A673 (cell line): ENCODE measurements around the gene RPL37. TPM values are rescaled to one million over a fixed set of nuclear protein-coding genes. Genes with fewer than 3 reads are reported as not detected.
"Not testable (repeated sequence)": the region's sequence is repeated elsewhere in the genome, so short reads cannot be mapped to it uniquely, and the experiment has no call there.

Source experiments
- BruUV-seq: library from RNA; stranded (reverse); fragments of 400-500 nt; replicated peaks from 2 replicates; lab custom pipeline; 2021; lab: Mats Ljungman, UMichigan
- CTCF ChIA-PET: fragments of 300-600 bp; sonication (Branson Sonifier 250); formaldehyde crosslinking; loops from one replicate; lab custom pipeline; 2022; ENCODE audit warnings: antibody characterized with exemption; lab: Charles Lee
- POLR2A ChIA-PET: fragments of 300-600 bp; sonication (Branson Sonifier 250); formaldehyde crosslinking; loops from one replicate; lab custom pipeline; 2022; ENCODE audit warnings: antibody characterized with exemption; ENCODE audit not compliant: low non-redundant PET; lab: Charles Lee
- DNase-seq: peaks from one replicate; pipeline ENCODE4 v3.0.0-alpha.2; 2015; ENCODE audit warnings: low spot score
- H3K27ac ChIP-seq: fragments of 200-600 bp; sonication (generic); 2 replicates; pipeline ENCODE4 v1.5.1; 2016; ENCODE audit warnings: mixed run types, low read depth, mild to moderate bottlenecking, mixed read lengths, antibody characterized with exemption, low read length; ENCODE audit not compliant: poor library complexity, severe bottlenecking
- H3K27me3 ChIP-seq: fragments of 200-600 bp; sonication (generic); replicated peaks from 2 replicates; pipeline ENCODE4 v1.6.1; 2017; ENCODE audit warnings: mixed run types, low read depth, mild to moderate bottlenecking, mixed read lengths, antibody characterized with exemption, low read length; ENCODE audit not compliant: insufficient read depth, poor library complexity
- H3K36me3 ChIP-seq: fragments of 200-600 bp; sonication (generic); 2 replicates; pipeline ENCODE4 v1.6.1; 2016; ENCODE audit warnings: mixed run types, mild to moderate bottlenecking, mixed read lengths, antibody characterized with exemption, low read length; ENCODE audit not compliant: insufficient read depth, poor library complexity, severe bottlenecking
- H3K4me1 ChIP-seq: fragments of 200-600 bp; sonication (generic); 2 replicates; pipeline ENCODE4 v1.6.1; 2017; ENCODE audit warnings: mixed run types, mild to moderate bottlenecking, mixed read lengths, antibody characterized with exemption, low read length; ENCODE audit not compliant: insufficient read depth, poor library complexity, severe bottlenecking
- H3K4me3 ChIP-seq: fragments of 200-600 bp; sonication (generic); 2 replicates; pipeline ENCODE4 v1.5.1; 2016; ENCODE audit warnings: low read depth, mixed run types, mild to moderate bottlenecking, mixed read lengths, low read length; ENCODE audit not compliant: poor library complexity, severe bottlenecking
- H3K9me3 ChIP-seq: fragments of 200-600 bp; sonication (generic); 2 replicates; pipeline ENCODE4 v1.6.1; 2016; ENCODE audit warnings: mixed run types, low read depth, mild to moderate bottlenecking, mixed read lengths, antibody characterized with exemption, low read length; ENCODE audit not compliant: poor library complexity, severe bottlenecking
- EZH2 ChIP-seq: fragments of 200-600 bp; sonication (generic); IDR thresholded peaks from 2 replicates; pipeline ENCODE4 v1.6.1; 2017; ENCODE audit warnings: borderline replicate concordance, low read depth, mild to moderate bottlenecking, mixed read lengths, antibody characterized with exemption, low read length; ENCODE audit not compliant: poor library complexity, severe bottlenecking
- intact Hi-C: fragments of 100-400 bp; cut with micrococcal nuclease; formaldehyde crosslinking; loops from one replicate; pipeline ENCODE4 v1.10.0; 2022; ENCODE audit not compliant: unreplicated experiment
- total RNA-seq: library from RNA; stranded (reverse); gene quantifications from 2 replicates; pipeline ENCODE4 v1.2.3, GENCODE V29; 2021
- TF ChIP-seq, protein P1 (sequence below): fragments of 300-800, 200-600 bp; sonication (generic); conservative IDR thresholded peaks from 2 replicates; pipeline ENCODE4 v1.5.1; 2017; ENCODE audit warnings: low read depth, mild to moderate bottlenecking, antibody characterized with exemption, low read length, moderate library complexity, mixed read lengths

RPL37 gene
- total RNA-seq, 1 experiment from 2014 or later, result 1,502 TPM

DNA sequence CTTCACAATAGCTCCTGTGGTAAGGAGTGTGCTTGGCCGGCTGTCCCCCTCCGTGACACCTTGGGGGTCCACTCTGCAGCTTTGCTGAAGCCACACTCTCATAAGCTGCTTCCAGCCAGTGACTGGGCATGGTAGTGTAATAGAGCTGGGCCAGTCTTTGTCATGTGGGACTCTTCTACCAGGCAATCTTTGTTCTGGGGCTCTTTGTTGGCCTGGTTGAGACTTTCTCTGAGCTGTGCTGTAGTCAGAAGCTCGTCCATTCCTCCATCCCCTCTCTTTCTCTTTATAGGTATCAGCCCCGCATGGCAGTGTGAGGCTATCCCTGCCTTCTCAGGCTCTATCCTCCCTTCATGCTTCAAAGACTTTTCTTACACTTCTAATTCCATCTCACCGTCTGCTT, 31.8 kb upstream of the RPL37 start:
- no peaks in the 10 kb centered on the region for H3K36me3 ChIP-seq
- intact Hi-C loops, result no loop called here
- no peak for DNase-seq
- ChIA-PET POLR2A (no interaction called here), CTCF (no interaction called here)
- no peak overlapping the region for H3K27ac ChIP-seq
- BruUV-seq, result no TSS peak
- no peaks in the 10 kb centered on the region for H3K27me3 ChIP-seq
- TF ChIP-seq, protein P1, sequence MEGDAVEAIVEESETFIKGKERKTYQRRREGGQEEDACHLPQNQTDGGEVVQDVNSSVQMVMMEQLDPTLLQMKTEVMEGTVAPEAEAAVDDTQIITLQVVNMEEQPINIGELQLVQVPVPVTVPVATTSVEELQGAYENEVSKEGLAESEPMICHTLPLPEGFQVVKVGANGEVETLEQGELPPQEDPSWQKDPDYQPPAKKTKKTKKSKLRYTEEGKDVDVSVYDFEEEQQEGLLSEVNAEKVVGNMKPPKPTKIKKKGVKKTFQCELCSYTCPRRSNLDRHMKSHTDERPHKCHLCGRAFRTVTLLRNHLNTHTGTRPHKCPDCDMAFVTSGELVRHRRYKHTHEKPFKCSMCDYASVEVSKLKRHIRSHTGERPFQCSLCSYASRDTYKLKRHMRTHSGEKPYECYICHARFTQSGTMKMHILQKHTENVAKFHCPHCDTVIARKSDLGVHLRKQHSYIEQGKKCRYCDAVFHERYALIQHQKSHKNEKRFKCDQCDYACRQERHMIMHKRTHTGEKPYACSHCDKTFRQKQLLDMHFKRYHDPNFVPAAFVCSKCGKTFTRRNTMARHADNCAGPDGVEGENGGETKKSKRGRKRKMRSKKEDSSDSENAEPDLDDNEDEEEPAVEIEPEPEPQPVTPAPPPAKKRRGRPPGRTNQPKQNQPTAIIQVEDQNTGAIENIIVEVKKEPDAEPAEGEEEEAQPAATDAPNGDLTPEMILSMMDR, result no peak
- no peak for TF ChIP-seq EZH2
- H3K4me1 ChIP-seq, result peaks cover 9% of the 10 kb centered on the region
- H3K4me3 ChIP-seq, result no peak overlapping the region
- peaks cover 3% of the 10 kb centered on the region for H3K9me3 ChIP-seq

DNA sequence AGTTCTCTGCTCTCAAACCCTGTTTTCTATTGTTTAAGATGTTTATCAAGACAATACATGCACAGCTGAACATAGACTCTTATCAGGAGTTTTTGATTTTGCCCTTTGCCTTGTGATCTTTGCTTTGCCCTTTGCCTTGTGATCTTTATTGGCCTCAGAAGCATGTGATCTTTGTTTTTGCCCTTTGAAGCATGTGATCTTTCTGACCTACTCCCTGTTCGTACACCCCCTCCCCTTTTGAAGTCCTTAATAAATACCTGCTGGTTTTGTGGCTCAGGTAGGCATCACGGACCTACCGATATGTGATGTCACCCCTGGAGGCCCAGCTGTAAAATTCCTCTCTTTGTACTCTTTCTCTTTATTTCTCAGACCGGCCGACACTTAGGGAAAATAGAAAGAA, 30.0 kb upstream of the RPL37 start:
- peak overlapping the region; percentile 29 for H3K27ac ChIP-seq
- POLR2A ChIA-PET, intact Hi-C loops, H3K4me1 ChIP-seq, H3K4me3 ChIP-seq, BruUV-seq, CTCF ChIA-PET, H3K9me3 ChIP-seq, DNase-seq, H3K27me3 ChIP-seq, H3K36me3 ChIP-seq: not testable (repeated sequence)

DNA sequence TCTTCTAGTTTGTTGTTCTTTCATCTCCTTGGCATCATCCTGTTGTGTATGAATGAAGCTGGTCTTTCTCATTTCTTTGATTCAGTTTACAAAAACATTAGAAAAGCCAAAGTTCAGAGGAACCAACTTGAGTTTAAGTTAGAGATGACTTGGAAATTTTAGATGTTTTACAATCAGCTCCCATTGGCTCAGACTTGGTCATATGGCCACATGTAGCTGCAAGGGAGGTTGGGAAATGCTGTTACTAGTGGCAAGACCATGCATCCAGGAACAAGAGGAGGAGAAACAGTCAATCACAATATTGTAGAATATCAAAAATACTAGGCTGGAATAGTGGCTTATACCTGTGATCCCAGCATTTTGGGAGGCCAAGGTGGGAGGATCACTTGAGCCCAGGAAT, 25.7 kb upstream of the RPL37 start:
- Histone ChIP-seq H3K27me3 (no peaks in the 10 kb centered on the region), H3K4me3 (no peak overlapping the region), H3K27ac (no peak overlapping the region), H3K9me3 (peaks cover 3% of the 10 kb centered on the region), H3K4me1 (no peaks in the 10 kb centered on the region), H3K36me3 (no peaks in the 10 kb centered on the region)
- ChIA-PET POLR2A (no interaction called here), CTCF (no interaction called here)
- DNase-seq, result no peak
- TF ChIP-seq, protein P1, result no peak
- no peak for TF ChIP-seq EZH2
- BruUV-seq, result no TSS peak
- intact Hi-C loops, result no loop called here

DNA sequence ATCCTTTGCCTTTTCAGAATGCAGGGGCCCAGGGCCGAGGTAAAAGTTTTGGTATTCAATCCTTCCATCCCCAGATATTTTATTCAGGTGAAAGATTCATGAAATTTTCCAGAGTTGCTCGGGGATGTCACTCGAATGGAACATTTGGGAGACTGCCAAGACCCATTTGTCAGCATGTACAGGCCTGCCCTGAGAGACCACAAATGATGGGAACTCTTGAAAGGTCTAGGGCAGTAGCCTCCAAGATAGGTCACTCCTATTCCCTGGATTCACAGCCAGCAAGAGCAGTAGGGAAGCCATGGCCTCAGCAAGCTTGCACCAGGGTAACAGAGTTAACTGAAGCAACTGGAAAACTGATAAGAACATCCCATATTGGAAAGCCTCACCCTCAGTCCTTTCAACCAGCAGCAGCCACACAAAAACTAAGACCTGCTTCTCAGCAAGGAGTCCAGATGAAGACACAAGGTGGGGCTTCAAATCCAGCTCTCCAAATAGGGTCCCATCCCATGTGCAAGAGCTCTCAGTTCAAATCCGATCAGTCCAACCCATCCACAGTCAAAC, 18.7 kb upstream of the RPL37 start:
- CTCF ChIA-PET, result no interaction called here
- H3K27me3 ChIP-seq, result no peaks in the 10 kb centered on the region
- intact Hi-C loops, result no loop called here
- no peaks in the 10 kb centered on the region for H3K36me3 ChIP-seq
- BruUV-seq, result no TSS peak
- H3K9me3 ChIP-seq, result no peaks in the 10 kb centered on the region
- TF ChIP-seq, protein P1, result no peak
- TF ChIP-seq EZH2, result no peak
- no peaks in the 10 kb centered on the region for H3K4me1 ChIP-seq
- DNase-seq, result no peak
- no peak overlapping the region for H3K27ac ChIP-seq
- no peak overlapping the region for H3K4me3 ChIP-seq
- POLR2A ChIA-PET, result no interaction called here
